ENCODE measurements around the gene TMEM258. TPM values are rescaled to one million over a fixed set of nuclear protein-coding genes. Genes with fewer than 3 reads are reported as not detected.

TMEM258 gene
- total RNA-seq, 1 experiment from 2014 or later = 87.6 TPM

DNA sequence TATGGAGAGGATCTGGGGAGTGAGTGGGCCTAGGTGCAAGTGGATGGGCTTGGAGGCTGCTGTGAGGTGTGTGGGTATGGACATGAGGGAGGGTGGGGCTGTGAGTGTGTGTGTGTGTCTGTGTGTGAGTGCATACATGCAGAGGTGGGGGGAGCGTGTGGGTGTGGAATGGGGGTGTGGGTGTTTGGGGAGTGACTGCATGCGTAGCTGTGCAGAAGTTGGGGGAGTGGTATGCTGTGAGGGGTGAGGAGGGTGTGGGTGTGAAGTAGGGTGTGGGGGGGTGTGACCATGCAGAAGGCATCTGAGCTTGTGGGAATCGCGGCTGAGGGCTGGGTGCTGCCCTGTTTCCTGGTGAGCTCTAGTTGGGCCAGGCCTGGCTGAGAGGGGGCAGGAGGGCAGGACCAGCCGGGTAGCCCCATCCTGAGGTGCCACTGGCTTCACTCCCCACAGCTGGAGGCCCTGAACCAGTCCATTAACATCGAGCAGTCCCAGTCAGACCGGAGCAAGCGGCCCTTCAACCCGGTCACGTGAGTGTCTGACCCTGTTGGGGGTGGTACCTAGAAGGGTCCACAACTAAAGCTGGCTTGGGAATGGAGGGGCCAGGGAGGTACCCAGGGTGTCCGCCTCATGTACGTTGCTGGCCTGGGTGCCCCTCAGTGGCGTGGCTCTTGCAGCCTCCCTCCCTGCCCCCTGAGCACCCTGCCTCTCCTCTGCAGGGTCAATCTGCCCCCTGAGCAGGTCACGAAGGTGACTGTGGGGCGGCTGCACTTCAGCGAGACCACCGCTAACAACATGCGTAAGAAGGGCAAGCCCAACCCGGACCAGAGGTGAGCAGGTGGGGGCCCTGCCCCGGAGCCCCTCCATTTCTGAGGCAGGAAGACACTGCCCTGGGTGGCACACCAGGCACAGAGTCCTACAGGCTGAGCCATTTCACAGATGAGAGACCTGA lies 16.5 kb downstream of the TMEM258 start:
- no peak for DNase-seq (ENCODE audit: low read depth)

DNA sequence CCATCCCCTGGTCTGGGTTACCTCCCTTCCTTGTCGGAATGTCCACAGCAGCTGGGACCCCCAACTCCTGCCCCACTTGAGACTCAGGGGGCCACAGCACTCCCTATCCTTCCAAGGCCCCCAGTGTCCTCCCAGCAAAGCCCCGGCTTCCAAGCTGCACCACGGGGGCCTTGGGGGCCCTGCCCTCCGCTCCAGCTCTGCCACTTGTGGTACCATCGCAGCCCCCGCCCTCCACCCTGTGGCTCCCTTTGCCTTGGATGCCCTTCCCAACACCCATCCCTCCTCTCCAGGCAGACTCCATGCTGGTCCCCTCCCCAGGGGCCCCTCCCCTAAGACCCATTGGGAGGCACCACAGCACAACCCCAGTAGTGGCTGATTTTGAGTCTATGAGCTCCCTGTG lies 17.3 kb downstream of the TMEM258 start:
- DNase-seq (ENCODE audit: low read depth) = no peak

DNA sequence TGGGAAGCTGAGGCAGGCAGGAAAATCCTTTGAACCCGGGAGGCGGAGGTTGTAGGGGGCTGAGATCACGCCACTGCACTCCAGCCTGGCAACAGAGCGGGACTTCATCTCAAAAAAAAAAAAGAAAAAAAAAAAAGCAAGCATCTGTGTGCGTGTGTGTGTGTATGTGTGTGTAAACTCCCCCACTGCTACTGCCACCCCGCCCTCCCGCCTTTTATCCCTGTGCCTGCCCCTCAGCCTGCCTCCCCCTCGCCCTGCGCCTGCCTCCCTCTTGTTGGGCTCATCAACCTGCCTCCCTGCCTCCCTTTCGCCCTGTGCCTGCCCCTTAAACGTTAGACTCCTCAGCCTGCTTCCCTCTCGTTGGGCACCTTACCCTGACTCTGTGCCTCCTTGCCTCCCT lies 18.0 kb downstream of the TMEM258 start:
- no peak for DNase-seq (ENCODE audit: low read depth)

DNA sequence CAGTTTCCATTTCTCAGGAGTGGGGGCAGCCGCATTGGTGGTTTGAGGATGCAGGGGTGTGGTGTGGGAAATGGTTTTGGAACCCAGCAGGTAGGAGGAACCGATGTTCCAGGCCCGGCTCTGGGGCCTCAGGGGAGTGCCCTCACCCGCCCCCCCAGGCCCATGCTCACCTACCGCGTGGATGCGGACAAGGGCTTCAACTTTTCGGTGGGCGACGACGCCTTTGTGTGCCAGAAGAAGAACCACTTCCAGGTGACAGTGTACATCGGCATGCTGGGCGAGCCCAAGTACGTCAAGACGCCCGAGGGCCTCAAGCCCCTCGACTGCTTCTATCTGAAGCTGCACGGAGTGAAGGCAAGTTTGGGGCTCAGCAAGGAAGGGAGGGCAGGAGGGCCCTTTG lies 18.6 kb downstream of the TMEM258 start:
- no peak for DNase-seq (ENCODE audit: low read depth)

DNA sequence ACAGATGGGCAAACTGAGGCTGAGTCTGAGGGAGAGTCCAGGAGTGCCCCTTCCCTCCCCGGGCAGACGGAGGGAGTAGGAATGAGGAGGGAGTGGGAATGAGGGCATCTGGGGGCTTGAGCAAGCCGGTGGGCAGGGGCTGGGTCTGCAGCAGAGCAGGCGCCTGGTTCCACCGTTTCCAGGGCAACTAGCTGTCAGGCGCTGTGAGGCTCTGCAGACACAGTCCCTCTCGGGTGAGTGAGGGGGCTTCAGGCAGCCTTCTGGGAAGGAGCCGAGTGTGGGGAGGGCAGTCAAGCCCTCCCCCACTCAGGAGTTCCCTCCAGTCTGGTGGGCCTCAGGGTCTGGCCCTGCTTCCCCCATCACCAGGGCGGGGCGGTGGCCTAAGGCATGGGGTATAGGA lies 19.0 kb downstream of the TMEM258 start:
- no peak for DNase-seq (ENCODE audit: low read depth)

GRCh38 chr11:61771985-61772455 lies 20.4 kb downstream of the TMEM258 start:
- no peak for DNase-seq (ENCODE audit: low read depth)

- no peak for DNase-seq (ENCODE audit: low read depth)
Observed at GRCh38 chr11:61771195-61771894, 21.1 kb downstream of the TMEM258 start.

GRCh38 chr11:61769946-61770683 lies 22.3 kb downstream of the TMEM258 start:
- no peak for DNase-seq (ENCODE audit: low read depth)

- peak; percentile 35 for DNase-seq (ENCODE audit: low read depth)
Observed at GRCh38 chr11:61769169-61769920, 23.1 kb downstream of the TMEM258 start.

DNA sequence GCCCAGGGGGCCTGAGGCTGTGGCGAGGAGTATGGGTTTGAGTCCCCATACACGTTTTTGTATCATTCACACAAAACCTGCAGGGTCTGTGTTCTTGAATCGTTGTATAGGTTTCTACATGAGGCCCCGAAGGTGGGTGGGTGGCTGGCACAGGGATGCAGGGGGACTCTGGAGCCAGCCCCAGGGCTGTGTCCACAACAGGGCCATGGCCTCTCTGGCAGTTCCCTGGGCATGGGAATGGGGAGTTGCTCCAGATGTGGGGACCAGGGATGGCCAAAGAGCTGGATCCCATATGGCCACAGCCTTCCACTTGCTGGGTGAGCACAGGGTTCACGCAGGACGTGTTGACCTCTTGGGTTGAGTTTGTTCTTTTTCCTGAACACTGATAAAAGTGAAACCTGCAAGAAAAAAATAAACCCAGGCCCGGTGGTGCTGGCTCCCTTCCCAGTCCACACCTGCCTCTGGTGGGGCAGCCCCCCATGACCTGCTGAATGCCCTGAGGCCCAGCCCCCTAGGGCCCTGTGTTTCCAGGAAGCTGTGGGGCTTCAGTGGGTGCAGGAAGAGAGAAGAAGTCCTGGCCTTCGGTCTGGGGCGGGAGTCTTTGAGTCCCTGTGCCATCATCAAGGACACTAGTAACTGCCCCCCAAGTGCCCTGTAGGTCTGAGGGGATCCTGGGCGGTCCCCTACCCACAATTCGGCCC lies 23.9 kb downstream of the TMEM258 start:
- DNase-seq (ENCODE audit: low read depth) = no peak

GRCh38 chr11:61766353-61766841 lies 26.0 kb downstream of the TMEM258 start:
- no peak for DNase-seq (ENCODE audit: low read depth)

DNA sequence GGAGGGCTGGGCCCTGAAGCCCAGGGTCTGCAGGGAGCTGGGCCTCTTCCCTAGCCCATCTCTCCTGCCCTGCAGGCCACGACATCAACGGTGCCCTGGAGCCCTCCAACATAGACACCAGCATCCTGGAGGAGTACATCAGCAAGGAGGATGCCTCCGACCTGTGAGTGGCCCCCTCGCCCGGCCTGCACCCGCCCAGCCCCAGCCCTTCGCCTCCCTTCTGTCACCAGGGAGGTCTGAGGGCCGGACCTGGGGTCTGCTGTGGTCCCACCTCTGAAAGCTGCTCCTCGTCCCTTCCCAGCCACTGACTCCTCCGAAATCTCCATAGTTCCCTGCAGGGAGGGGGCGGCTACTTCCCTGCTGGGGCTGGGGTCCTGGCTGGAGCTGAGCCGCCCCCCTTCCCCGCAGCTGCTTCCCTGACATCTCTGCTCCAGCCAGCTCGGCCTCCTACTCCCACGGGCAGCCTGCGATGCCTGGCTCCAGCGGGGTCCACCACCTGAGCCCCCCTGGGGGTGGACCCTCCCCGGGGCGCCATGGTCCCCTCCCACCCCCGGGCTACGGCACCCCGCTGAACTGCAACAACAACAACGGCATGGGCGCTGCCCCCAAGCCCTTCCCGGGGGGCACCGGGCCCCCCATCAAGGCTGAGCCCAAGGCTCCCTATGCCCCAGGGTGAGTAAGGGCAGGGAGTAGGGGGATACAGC lies 26.7 kb downstream of the TMEM258 start:
- DNase-seq (ENCODE audit: low read depth) = no peak

DNA sequence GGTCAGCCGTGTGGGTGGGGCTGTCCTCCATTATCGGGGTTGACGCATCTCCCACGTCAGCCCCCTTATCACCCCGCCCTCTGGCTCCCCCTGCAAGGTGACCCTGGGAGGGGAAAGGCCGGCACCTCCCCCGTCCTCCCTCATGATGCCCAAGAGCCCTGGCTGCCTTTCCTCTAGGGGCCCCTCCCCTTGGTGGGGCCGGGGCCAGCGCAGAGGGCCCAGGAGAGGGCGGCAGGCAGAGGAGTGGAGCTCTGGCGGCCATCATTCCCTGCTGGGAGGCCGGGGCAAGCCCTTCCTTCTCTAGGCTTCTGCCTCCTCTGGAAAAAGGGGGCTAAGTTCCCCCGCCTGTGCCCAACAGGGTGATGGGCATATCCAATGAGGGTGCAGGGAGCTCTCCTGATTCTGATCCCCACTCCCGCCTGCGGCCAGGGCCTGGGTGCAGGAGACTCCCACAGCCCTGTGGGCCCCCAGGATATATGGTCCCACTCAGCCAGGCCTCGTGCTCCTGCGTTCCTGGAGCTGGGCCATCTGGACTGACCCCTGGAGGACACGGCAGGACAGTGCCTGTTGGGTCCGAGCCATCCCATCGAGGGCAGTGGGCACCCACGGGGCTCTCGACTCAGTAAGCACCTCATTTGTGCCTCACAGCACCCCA lies 27.7 kb downstream of the TMEM258 start:
- DNase-seq (ENCODE audit: low read depth) = no peak

GRCh38 chr11:61763930-61764605 lies 28.3 kb downstream of the TMEM258 start:
- no peak for DNase-seq (ENCODE audit: low read depth)

GRCh38 chr11:61762798-61763197 lies 29.6 kb downstream of the TMEM258 start:
- no peak for DNase-seq (ENCODE audit: low read depth)

DNA sequence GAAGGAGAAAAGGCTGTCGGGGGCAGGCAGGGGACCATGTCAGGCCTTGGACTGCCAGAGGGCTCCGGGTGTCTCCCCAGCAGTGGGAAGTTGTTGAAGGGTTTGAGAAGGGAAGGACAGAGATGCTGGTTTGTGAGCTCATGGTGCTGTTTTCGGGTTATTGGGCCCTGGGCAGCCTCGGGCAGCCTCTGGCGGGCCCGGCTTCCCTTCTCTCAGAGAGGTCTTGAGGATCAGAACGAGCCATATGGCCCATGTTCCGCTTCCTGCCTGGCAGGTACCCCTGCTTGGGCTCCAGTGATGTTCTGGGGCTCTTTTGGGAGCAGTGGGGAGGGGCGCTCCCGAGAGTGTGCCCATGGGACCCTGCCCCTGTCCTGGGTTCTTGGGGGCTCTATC lies 30.2 kb downstream of the TMEM258 start:
- no peak for DNase-seq (ENCODE audit: low read depth)

- DNase-seq (ENCODE audit: low read depth) = no peak
Observed at GRCh38 chr11:61761440-61762222, 30.8 kb downstream of the TMEM258 start.

GRCh38 chr11:61760946-61761345 lies 31.5 kb downstream of the TMEM258 start:
- no peak for DNase-seq (ENCODE audit: low read depth)
